DOHH2 (cell line): ENCODE measurements around the gene CLIC4.

ENCODE experiments used
- EZH2phosphoT487 ChIP-seq: fragments of 200-600 bp; sonication (generic); IDR thresholded peaks from 2 replicates; pipeline ENCODE4 v1.6.1; 2017; ENCODE audit warnings: borderline replicate concordance, mild to moderate bottlenecking, antibody characterized with exemption, low read length, moderate library complexity, mixed read lengths
- TF ChIP-seq, protein P1 (sequence below): fragments of 200-600 bp; sonication (generic); IDR thresholded peaks from one replicate; pipeline ENCODE4 v1.5.1; 2014; ENCODE audit warnings: antibody characterized with exemption, mild to moderate bottlenecking, low read depth, low read length; ENCODE audit not compliant: poor library complexity, severe bottlenecking

DNA sequence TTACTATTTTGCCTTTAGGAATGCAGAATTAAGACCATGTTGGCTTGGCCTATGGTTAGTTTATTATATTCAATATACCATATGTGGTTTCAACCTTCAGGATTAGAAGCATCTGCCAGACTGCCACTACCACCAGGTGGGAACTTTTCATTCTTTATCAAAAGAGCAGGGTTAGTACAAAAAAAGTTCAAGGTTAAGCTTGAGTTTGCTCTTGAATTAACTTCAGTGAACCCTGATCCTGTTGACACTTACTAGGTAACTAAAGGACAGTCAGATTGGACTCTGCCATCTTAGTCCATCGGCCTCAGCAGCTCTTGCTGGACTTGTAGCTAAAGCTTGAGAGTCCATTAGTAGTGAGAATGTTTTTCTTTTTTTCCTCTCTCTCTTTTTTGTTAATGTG, 22.1 kb downstream of the CLIC4 start:
- TF ChIP-seq, protein P1, sequence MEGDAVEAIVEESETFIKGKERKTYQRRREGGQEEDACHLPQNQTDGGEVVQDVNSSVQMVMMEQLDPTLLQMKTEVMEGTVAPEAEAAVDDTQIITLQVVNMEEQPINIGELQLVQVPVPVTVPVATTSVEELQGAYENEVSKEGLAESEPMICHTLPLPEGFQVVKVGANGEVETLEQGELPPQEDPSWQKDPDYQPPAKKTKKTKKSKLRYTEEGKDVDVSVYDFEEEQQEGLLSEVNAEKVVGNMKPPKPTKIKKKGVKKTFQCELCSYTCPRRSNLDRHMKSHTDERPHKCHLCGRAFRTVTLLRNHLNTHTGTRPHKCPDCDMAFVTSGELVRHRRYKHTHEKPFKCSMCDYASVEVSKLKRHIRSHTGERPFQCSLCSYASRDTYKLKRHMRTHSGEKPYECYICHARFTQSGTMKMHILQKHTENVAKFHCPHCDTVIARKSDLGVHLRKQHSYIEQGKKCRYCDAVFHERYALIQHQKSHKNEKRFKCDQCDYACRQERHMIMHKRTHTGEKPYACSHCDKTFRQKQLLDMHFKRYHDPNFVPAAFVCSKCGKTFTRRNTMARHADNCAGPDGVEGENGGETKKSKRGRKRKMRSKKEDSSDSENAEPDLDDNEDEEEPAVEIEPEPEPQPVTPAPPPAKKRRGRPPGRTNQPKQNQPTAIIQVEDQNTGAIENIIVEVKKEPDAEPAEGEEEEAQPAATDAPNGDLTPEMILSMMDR, result no peak
- TF ChIP-seq EZH2phosphoT487, result no peak
